K562 (cell line): Measurements from ENCODE around the gene CDC14A. TPM values are rescaled to one million over a fixed set of nuclear protein-coding genes. Genes with fewer than 3 reads are reported as not detected.

Source experiments
- ATAC-seq: fragments of 200-7000 bp; cut with Tn5 transposase; 3 replicates; pipeline ENCODE4 v1.9.1; 2020; ENCODE audit warnings: moderate library complexity
- BruUV-seq: library from RNA; stranded (reverse); fragments of 400-500 nt; replicated peaks from 2 replicates; lab custom pipeline; 2021; lab: Mats Ljungman, UMichigan
- CTCF ChIA-PET: fragments of 300-600 bp; formaldehyde crosslinking; extraction: SDS; loops from one replicate; lab custom pipeline; 2021; ENCODE audit warnings: low intra/inter-chr PET ratio; lab: Yijun Ruan, JAX
- POLR2A ChIA-PET: fragments of 300-600, 350-650 bp; sonication (Branson Sonifier 250); formaldehyde crosslinking; extraction: SDS; loops from one replicate; lab custom pipeline; 2021; ENCODE audit warnings: antibody characterized with exemption, inconsistent platforms; lab: Yijun Ruan, JAX
- DNase-seq, 4 experiments: peaks; one replicate each; pipeline versions ENCODE4 v3.0.0 to v3.0.0-alpha.2; 2011 to 2018; ENCODE audit warnings: low spot score in 3 of 4, mixed read lengths in 3 of 4; ENCODE audit errors: extremely low read depth in 1 of 4
- FAIRE-seq: peaks from 2 replicates; lab custom pipeline; 2011; peaks lifted over from hg19 to GRCh38; lab: Jason Lieb, UNC
- H2AFZ ChIP-seq: 2 replicates; pipeline ENCODE4 v1.6.0; 2011; ENCODE audit warnings: low read depth, low read length, control low read depth, inconsistent platforms
- H3K27ac ChIP-seq: fragments of 200-600 bp; 3 replicates; pipeline ENCODE4 v1.8.0; 2011; ENCODE audit warnings: low read depth, mild to moderate bottlenecking, control low read depth, inconsistent platforms, low read length, moderate library complexity, mixed read lengths; ENCODE audit errors: extremely low read depth
- H3K27me3 ChIP-seq, 2 experiments: fragments of 300-600 bp in 1 of 2; 2 replicates in 1 of 2; 3 replicates in 1 of 2; pipeline versions ENCODE4 v1.6.0 to v1.8.0; 2011; ENCODE audit warnings: inconsistent platforms in 2 of 2, low read length in 2 of 2, mild to moderate bottlenecking in 1 of 2, mixed read lengths in 1 of 2, moderate library complexity in 1 of 2; ENCODE audit not compliant: control insufficient read depth in 2 of 2, insufficient read depth in 2 of 2
- H3K36me3 ChIP-seq: fragments of 300-600 bp; 3 replicates; pipeline ENCODE4 v1.8.0; 2011; ENCODE audit warnings: mild to moderate bottlenecking, low read length, inconsistent platforms; ENCODE audit not compliant: control insufficient read depth, insufficient read depth
- H3K4me1 ChIP-seq, 2 experiments: fragments of 200-600 bp in 1 of 2; replicated peaks in 1 of 2; 2 replicates in 1 of 2; 3 replicates in 1 of 2; pipeline versions ENCODE4 v1.5.1 to v1.8.0; 2011; ENCODE audit warnings: inconsistent platforms in 2 of 2, low read length in 2 of 2, mild to moderate bottlenecking in 1 of 2, mixed read lengths in 1 of 2, moderate library complexity in 1 of 2; ENCODE audit not compliant: control insufficient read depth in 2 of 2, insufficient read depth in 2 of 2
- H3K4me2 ChIP-seq: 2 replicates; pipeline ENCODE4 v1.6.1; 2011; ENCODE audit warnings: low read length, control low read depth, inconsistent platforms, mixed read lengths; ENCODE audit not compliant: insufficient read depth
- H3K4me3 ChIP-seq: fragments of 200-600 bp; sonication (generic), shearing (Covaris generic); 2 replicates; pipeline ENCODE4 v1.5.1; 2016; ENCODE audit warnings: control low read depth, inconsistent platforms
- H3K79me2 ChIP-seq: fragments of 200-600 bp; 3 replicates; pipeline ENCODE4 v1.8.0; 2011; ENCODE audit warnings: low read length, inconsistent platforms; ENCODE audit not compliant: control insufficient read depth, insufficient read depth
- H3K9ac ChIP-seq, 2 experiments: 2 replicates each; pipeline versions ENCODE4 v1.6.0 to v1.6.1; 2011; ENCODE audit warnings: low read depth in 2 of 2, low read length in 2 of 2, control low read depth in 1 of 2, inconsistent platforms in 1 of 2, mild to moderate bottlenecking in 1 of 2, mixed read lengths in 1 of 2; ENCODE audit not compliant: insufficient read depth in 1 of 2
- H3K9me1 ChIP-seq: one replicate; pipeline ENCODE4 v1.6.0; 2011; ENCODE audit warnings: inconsistent platforms, mild to moderate bottlenecking, low read length, moderate library complexity; ENCODE audit not compliant: control insufficient read depth, insufficient read depth
- H3K9me3 ChIP-seq: replicated peaks from 2 replicates; pipeline ENCODE4 v1.5.1; 2011; ENCODE audit warnings: low read depth, low read length, inconsistent platforms; ENCODE audit not compliant: control insufficient read depth, insufficient read depth
- H4K20me1 ChIP-seq: replicated peaks from 2 replicates; pipeline ENCODE4 v1.6.1; 2011; ENCODE audit warnings: low read length, inconsistent platforms, mixed read lengths; ENCODE audit not compliant: control insufficient read depth, insufficient read depth
- ARID3B ChIP-seq: fragments of 250-450 bp; sonication (Bioruptor Pico); IDR thresholded peaks from 2 replicates; pipeline ENCODE4 v1.4.0; 2020; ENCODE audit warnings: borderline replicate concordance
- BACH1 ChIP-seq: fragments of 200-800 bp; sonication (Bioruptor generic); IDR thresholded peaks from 2 replicates; pipeline ENCODE4 v1.6.1; 2016; ENCODE audit warnings: missing genetic modification characterization, missing compliant biosample characterization
- FOXA3 ChIP-seq, 2 experiments: fragments of 450-650 bp in 1 of 2; sonication (generic) in 1 of 2; formaldehyde crosslinking; IDR thresholded peaks in 1 of 2; conservative IDR thresholded peaks in 1 of 2; 2 replicates each; pipeline versions ENCODE4 v1.4.0 to v1.8.0; 2020 to 2022; ENCODE audit warnings: mild to moderate bottlenecking in 2 of 2, missing genetic modification reagents in 1 of 2
- MCM3 ChIP-seq: fragments of 450-650 bp; IDR thresholded peaks from 2 replicates; pipeline ENCODE4 v1.6.1; 2016
- MLLT1 ChIP-seq, 2 experiments: fragments of 450-650 bp; IDR thresholded peaks; 2 replicates each; pipeline ENCODE4 v1.6.1; 2016
- POLR2AphosphoS5 ChIP-seq: IDR thresholded peaks from 2 replicates; pipeline ENCODE4 v1.6.1; 2011; ENCODE audit warnings: mild to moderate bottlenecking, low read depth, low read length, moderate library complexity; ENCODE audit not compliant: control insufficient read depth, insufficient read depth
- SETDB1 ChIP-seq: IDR thresholded peaks from one replicate; pipeline ENCODE4 v1.6.1; 2012; ENCODE audit warnings: low read length, control low read depth, inconsistent platforms
- SNRNP70 ChIP-seq: fragments of 200-400 bp; formaldehyde crosslinking; optimal IDR thresholded peaks from 2 replicates; pipeline ENCODE3; 2017; ENCODE audit warnings: low read depth, low read length
- THRB ChIP-seq: fragments of 450-650 bp; formaldehyde crosslinking; conservative IDR thresholded peaks from 2 replicates; pipeline ENCODE4 v1.4.0; 2022; ENCODE audit warnings: mild to moderate bottlenecking, missing genetic modification characterization
- ZBTB9 ChIP-seq: fragments of 450-650 bp; formaldehyde crosslinking; IDR thresholded peaks from 2 replicates; pipeline ENCODE4 v1.4.0; 2020; ENCODE audit warnings: mild to moderate bottlenecking, moderate library complexity
- ZNF140 ChIP-seq: fragments of 250-450 bp; sonication (Bioruptor Pico); IDR thresholded peaks from 2 replicates; pipeline ENCODE4 v1.8.0; 2021; ENCODE audit warnings: moderate library complexity, mild to moderate bottlenecking, inconsistent platforms
- ZSCAN32 ChIP-seq: fragments of 450-650 bp; formaldehyde crosslinking; IDR thresholded peaks from 2 replicates; pipeline ENCODE4 v1.4.0; 2020; ENCODE audit warnings: mild to moderate bottlenecking, moderate library complexity
- WGBS: fragments of 100-300 bp; shearing (Covaris generic); methylation state at CpG from one replicate; pipeline ENCODE4 v1.1.6; 2016; ENCODE audit warnings: low coverage, mixed read lengths; ENCODE audit not compliant: insufficient coverage; ENCODE audit errors: missing lambda C conversion rate; 5-methylcytosine and 5-hydroxymethylcytosine counted together
- in situ Hi-C: fragments of 300-500 bp; cut with MboI; formaldehyde crosslinking; loops from 4 replicates; pipeline ENCODE4 v1.15.0; 2018; ENCODE audit warnings: inconsistent platforms, mixed read lengths
- intact Hi-C: fragments of 100-400 bp; cut with micrococcal nuclease; formaldehyde crosslinking; loops from 2 replicates; pipeline ENCODE4 v1.14.2; 2022
- polyA plus RNA-seq, 8 experiments: library from polyadenylated mRNA; depleted of rRNA in 4 of 8; stranded (reverse) in 5 of 8; unstranded in 3 of 8; fragments of >200 nt; fragmentation: Nextera tagmentation in 2 of 8; fragmentation: Illumina TruSeq in 1 of 8; extraction: Ambion mirVana in 2 of 8; extraction: Trizol in 1 of 8; gene quantifications; 2 replicates each; pipeline versions ENCODE4 v1.2.1 to v1.2.3, GENCODE V29; 2011 to 2014; ENCODE audit warnings: inconsistent platforms in 1 of 8, missing spikeins in 1 of 8
- total RNA-seq, 7 experiments: library from RNA; depleted of rRNA in 6 of 7; stranded (reverse); fragments of >200 nt in 6 of 7; fragmentation: Illumina TruSeq in 2 of 7; extraction: Trizol in 2 of 7; gene quantifications; 2 replicates each; pipeline versions ENCODE4 v1.2.1 to v1.2.3, GENCODE V29; 2011 to 2021; ENCODE audit warnings: low replicate concordance in 1 of 7

The CDC14A gene
- total and polyA plus RNA-seq, 9 of the 15 experiments (the other 6 are each of a cell fraction or from before 2014, with no cell fraction given), result 17.0 to 74.3 (median 33.4) TPM

DNA sequence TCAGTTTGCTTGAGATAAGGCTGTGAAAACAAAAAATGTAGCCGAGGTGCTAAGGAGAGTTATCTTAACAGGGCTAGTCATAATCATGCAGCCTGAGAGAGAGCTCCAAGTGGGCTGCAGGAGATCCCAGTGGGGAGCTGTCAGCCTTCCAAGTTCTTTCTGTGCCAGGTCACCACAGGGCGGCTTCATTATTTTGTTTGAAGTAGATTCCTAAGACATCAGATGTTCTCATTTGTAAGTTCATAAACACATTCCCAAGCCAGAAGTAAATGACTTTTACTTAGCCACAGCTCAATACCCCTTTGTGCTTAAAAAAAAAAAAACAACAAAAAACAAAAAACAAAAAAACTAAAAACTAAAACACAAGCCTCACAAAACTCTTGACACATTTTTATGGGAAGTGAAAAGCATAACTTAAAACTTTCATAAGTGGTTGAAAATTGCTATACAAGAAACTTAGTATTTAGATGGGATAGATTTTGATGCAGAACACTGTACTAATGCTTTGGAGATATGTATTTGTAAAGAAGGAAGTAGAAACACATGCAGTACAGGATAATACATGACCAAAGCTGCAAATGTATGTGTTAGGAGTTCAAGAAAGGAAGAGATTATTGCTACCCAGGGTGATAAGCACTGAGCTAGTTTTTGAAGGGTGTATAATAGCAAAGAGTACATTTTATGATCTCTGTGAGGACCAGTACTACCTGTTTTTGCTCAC is 8.6 kb downstream of the CDC14A start (continued):
- TF ChIP-seq FOXA3 (CRISPR knock-in tag; conservative IDR thresholded peaks at IDR 0.05 in 1 of 2, IDR thresholded peaks at IDR 0.05 in 1 of 2), result no peak
- no peak for TF ChIP-seq ARID3B (CRISPR knock-in tag)
- no peak for TF ChIP-seq MCM3
- no peak for TF ChIP-seq SETDB1
- no peak for TF ChIP-seq BACH1 (tag)
- TF ChIP-seq ZNF140 (CRISPR knock-in tag), result no peak
- no peak for TF ChIP-seq ZSCAN32

DNA sequence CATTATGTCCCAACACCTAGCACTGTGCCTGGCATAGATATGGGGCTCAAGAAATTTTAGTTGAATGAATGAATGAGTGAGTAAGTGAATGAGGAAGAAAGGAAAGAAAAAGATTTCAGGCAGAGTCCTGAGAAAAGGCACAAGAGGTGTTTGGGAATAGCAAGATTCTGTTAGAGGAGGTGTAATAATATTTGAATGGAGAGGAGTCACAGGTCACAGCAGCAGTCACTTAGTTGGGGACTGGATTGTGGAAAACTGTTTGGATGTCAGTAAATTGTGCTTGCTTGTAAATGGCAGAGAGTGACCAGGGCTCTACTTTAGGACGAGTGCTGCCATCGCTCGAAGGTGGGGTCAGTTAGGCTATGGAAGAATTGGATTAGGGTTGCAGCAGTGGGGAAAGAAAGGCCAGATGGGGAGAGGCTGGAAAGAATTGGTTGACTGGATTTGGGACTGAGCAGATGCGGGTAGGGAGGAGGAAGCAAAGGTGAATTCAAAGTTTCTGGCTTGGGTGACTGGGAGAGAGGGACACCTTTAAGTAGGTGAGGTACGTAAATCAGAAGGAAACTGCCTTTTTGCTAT is 9.3 kb downstream of the CDC14A start:
- Histone ChIP-seq H3K4me2 (peak overlapping the region; percentile 75), H3K9me1 (no peaks in the 10 kb centered on the region), H3K9me3 (no peaks in the 10 kb centered on the region), H2AFZ (peak overlapping the region; percentile 48), H3K79me2 (peaks cover 93% of the 10 kb centered on the region), H3K4me1 (peaks cover 8 to 44% of the 10 kb centered on the region in 2 experiments), H3K9ac (peak overlapping the region; percentile 76 to 97; a peak in 3 of 4 replicates), H3K27ac (peak overlapping the region; percentile 61), H3K4me3 (no peak overlapping the region), H3K36me3 (peaks cover 40% of the 10 kb centered on the region), H3K27me3 (no peaks in the 10 kb centered on the region), H4K20me1 (no peaks in the 10 kb centered on the region; the same call in 1 of the 2 replicates)
- ChIA-PET CTCF (no interaction called here), POLR2A (interaction anchor here (1.3 to 6.6 kb wide), 5 partner anchors 8 to 72 kb away, joined by 3 to 136 read pairs (median 21); partner anchors contain the start of gene CDC14A)
- ATAC-seq, result no peak
- in situ Hi-C loops, result no loop called here
- intact Hi-C loops, result no loop called here
- BruUV-seq, result no TSS peak
- DNase-seq, result no peak
- no peak for FAIRE-seq
- WGBS, result 31% methylated on average over 5 of the region's 5 CpGs
- TF ChIP-seq POLR2AphosphoS5 (no peak), ZBTB9 (CRISPR knock-in tag) (no peak), MLLT1 (IDR thresholded peaks at IDR 0.05) (0 out of 4 replicates have a peak, but pooled peaks of 1 of the 2 experiments have one; percentile 33), SNRNP70 (no peak), THRB (CRISPR knock-in tag) (0 out of 2 replicates have a peak, but pooled peaks have one; percentile 36)
